ENCODE measurements around the gene FILIP1.
"Not testable (repeated sequence)": the region's sequence is repeated elsewhere in the genome, so short reads cannot be mapped to it uniquely, and the experiment has no call there.

Gene FILIP1

DNA sequence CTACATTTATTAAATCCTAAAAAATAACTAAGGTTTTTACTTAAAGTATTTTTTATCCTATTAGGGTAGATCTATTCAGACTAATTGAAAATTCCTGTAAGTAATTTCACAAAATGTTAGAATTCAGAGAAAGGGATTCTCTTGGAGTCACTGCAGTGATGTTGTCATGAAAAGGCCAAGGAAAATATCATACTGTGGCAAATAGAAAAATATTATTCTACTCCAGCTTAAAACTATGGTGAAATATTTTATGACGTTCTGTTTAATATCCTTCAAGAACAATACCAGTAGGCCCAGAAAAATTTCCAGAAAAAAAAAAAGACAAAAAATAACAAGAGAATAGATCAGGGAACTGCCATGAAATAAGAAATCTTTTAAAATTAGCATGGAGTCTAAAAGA lies 73.6 kb downstream of the FILIP1 start:
- no peak for DNase-seq (ENCODE audit: low read depth in 3 of 3)

DNA sequence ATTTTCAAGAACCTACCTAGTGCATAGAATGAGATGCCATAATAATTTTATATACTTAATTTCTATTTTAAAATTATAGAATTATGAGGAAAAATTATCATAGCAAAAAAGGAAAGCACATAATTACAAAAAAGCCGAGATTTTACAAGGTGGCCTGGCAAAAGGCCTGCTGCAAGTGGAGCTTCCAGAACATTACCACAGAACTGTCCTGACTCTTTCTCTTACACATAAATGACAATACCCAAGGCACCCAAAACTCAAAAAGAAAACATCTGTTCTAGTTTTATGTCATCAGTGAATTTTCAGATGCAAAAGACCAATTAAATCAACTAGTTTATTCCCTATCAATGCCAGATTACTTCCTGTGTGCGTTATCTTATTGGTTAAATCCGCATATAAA lies 74.2 kb downstream of the FILIP1 start:
- DNase-seq (ENCODE audit: low read depth in 3 of 3), result no peak

DNA sequence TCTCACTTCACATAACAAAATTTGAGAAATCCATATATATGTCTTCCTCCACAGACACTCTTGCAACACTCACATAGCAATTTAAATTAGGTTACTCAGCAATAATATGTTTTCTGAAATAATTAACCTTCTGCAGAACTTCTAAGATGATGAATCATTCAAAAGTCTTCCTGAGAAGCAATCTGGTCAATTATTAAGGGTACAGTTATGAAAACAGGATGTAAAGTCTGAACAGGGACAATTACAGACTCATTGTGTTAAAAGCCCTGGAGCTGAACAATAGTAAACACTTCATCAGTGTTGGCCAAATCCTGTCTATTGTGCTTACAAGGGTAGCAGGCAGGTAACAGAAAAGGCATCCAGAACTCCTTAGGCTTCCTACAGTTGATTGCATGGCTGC lies 75.4 kb downstream of the FILIP1 start:
- DNase-seq (ENCODE audit: low read depth in 3 of 3), result no peak

DNA sequence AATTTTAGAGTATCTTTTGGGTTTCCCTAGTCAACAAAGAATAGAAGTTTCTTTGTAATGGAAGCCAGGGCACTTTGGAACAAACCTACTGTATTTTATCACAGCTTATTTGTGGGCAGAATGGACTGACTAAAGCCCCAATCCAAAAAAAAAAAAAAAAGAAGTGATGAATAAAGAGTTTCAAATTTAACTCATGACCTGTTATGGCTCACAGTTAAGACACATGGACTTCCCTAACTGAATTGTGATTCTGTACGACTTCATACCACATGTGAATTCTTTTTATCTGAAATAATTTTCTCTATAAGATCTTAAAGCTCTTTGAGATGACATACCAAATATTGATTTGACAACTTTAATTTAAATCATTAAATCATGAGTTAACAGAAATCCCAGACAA lies 77.2 kb downstream of the FILIP1 start:
- no peak for DNase-seq (ENCODE audit: low read depth in 3 of 3)

DNA sequence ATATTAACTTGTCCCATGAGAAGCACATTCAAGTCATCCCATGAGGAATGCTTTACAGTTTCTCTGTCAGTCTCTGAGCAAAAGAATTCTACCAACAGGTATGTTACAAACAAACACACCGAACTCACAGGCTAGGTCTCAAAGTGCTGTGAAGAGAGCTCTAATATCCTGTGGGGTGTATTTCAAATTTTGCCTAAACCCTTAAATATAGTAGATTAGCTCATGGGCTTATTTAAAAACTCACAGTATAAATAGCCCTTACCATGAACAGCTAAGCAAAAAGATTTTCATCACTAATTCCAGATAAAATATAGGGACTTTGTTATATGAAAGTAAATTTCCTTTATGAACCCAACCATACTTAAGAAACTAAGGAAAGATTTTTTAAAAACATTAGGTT lies 77.8 kb downstream of the FILIP1 start:
- no peak for DNase-seq (ENCODE audit: low read depth in 3 of 3)

DNA sequence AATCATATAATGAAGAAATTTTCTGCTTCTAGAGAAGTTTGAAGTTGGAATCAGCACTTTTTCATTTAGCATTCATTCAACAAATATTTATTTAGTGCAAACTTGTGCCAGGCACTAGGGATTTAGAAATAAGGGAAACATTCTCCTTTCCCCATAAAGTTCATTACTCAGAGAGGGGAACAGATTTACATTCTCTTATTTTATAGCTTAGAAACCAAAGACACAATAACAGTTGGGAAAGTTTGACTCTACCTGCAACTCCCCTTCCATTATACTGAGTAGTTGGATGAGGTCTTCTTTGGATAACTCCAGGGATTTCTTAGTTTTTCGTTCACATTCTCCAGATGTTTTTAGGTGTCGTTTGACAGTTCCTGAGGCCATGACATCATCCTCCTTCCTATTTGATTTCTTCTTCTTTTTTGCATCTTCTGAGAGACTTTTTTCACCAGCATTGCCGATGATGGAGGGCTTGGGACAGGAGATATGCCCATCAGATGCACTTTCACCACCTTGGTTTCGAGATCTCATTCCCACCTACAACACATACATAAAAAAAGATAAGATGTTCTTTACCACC lies 79.1 kb downstream of the FILIP1 start:
- no peak for DNase-seq (ENCODE audit: low read depth in 3 of 3)

DNA sequence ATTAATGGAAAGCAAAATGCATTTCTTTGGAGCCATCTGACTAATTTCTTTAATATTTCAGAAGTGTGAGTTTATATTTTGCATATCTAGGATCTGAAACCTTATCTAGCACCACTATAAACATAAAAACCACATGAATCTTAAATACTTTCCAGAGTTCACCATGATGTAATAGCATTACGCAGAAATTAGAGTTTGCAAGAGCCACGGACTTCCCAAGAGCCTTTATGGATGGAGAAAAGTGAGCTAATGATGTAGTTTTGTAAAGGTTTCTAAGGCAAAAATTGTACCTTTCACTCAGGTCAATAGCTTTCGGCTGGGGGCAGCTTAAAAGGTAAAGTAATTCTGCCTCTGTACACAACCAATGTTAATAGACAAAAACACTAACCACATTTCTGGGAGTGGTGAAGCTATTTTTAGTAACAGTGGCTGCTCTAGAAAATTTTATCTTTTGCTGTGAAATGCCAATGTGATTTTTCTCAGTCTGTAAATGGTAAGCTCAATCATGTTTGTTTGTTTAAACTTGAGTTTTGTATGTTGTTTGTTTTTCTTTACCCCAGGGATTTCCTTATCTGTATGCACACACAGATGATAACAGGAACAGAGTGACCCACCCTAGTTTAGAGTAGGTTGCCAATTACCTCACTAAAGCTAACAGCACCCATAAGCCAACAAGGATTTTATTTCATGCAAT lies 80.5 kb downstream of the FILIP1 start:
- no peak for DNase-seq (ENCODE audit: low read depth in 3 of 3)

DNA sequence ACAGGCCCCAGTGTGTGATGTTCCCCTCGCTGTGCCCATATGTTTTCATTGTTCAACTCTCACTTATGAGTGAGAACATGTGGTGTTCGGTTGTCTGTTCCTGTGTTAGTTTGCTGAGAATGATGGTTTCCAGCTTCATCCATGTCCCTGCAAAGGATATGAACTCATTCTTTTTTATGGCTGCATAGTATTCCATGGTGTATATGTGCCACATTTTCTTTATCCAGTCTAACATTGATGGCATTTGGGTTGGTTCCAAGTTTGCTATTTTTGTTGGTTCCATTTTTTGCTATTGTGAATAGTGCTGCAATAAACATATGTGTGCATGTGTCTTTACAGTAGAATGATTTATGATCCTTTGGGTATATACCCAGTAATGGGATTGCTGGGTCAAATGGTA lies 83.0 kb downstream of the FILIP1 start:
- not testable (repeated sequence) for DNase-seq (ENCODE audit: low read depth in 3 of 3)

DNA sequence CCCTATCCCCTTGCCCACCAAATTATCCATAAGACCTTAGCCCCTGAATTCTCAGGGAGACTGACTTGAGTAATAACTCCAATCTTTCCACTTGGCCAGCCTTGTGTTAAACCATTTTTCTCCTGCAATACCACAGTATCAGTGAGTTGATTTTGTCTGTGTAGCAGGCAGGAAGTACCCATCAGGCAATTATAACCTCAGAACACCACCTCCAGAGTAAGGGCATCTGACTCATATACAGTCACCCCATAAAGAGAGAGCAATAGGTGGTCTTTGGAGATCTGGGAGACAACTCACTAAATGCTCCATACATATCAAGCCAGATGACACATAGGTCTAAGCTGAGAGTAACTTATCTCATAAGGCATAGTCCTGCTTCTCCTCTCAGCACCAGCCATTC lies 83.7 kb downstream of the FILIP1 start:
- DNase-seq (ENCODE audit: low read depth in 3 of 3), result no peak

DNA sequence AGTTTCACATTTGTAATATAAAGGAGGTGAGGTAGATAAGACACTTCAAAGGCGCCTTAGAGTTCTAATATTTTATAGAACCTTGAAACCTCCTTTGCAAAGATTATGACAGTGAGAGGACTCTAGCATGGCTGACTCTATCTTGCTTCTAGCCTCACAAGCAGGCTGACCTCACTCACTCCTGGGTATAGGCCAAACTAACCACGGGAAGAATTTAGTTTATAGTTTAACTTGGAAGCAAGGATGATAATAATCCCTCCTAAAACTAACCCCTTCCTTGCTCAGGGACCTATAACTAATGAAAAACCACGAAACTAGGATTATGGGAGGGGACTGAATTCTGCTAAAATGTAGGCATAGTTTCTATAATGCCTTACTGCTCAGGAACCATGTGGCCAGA lies 84.3 kb downstream of the FILIP1 start:
- no peak for DNase-seq (ENCODE audit: low read depth in 3 of 3)

DNA sequence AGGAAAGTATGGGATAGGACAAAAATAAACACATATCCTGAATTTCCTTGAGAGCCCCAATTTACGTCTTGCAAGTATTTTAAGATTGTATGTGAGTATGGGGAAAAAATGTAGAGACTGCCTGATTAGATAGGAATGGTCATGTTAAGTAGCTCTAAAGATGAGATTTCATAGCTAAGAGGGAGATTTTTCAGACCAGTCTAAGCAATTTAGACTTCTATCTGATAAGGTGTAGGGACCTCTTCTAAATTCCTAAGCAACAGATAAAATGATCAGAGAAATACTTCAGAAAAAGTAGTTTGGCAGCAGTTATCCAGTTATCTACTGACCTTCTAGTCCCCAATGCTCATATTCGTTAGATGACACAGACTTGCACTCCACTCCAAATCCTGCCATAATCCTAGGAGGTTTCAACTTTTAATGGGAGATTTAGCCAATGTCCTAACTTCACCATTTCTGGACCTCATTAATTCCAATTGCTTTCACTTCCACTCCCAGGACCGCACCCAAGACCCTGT lies 90.0 kb downstream of the FILIP1 start:
- DNase-seq (ENCODE audit: low read depth in 3 of 3), result no peak

DNA sequence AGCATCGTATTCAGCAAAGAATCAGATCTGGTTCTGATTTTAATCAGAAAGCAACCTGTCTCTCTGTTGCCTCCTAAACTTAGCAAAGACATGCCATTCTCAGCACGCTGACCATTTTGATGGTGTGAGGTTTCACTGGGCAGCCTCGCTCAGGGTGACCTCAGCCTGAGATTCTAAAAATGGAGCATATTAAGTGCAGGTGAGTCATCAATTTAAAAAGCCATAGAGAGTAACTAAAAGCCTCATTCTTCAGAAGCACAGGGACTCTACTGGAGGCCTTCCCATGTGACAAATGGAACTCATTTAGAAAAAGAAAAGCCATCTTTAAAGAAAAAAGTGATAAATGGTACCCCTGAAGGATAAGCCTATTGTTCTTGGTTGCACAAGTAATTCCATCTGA lies 91.3 kb downstream of the FILIP1 start:
- DNase-seq (ENCODE audit: low read depth in 3 of 3), result no peak

DNA sequence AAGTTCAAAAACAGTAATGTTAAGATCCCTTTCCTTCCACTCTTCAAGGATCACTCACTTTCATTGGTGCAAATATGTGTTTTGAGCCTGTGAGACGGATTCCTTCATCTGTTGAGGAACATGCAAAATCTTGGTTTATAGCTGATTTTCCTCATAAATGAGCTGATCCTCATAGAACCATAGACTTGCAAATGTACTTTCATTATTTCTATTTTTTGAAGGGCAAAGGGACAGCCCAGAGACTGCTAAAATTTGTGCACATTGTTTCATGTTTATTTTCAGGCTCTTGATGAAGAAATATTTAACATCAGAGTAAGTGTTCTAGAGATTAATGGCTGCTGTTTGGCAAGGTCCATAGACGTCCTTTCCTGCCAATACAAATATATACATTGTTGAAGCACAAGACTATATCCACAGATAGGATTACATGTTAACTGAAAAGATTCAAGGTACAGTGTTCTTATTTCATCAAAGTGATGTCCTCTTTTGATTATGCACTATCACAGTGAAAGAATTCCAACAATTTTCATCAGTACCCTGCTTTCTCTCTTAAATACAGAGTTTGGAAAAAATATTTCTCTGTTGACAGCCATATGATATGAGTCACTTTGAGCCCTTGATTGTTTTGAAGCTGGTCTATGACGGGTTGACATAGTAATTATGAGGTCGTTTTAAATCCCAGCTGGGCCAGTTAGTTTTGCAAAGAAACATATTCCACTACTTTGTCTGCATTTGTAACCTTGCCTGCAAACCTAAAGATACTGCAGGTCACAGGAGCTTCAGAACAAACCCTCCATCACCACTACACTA lies 95.7 kb downstream of the FILIP1 start:
- DNase-seq (ENCODE audit: low read depth in 3 of 3), result no peak

DNA sequence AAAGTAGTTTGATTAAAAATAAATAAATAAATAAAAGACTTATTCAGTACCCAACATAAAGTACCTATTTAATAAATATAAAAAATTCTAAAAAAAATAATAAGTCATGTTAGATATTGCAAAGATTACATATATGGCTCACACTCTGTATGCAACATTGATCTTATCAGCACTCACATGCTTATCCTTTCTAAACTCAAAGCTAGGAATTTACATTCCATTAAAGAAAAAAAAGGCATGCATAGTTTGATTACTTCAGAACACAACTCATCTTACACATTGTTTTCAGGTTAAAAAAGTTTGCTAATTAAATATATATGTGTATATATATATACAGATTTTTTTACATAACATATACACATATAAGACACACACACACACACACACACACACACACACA lies 96.4 kb downstream of the FILIP1 start:
- no peak for DNase-seq (ENCODE audit: low read depth in 3 of 3)

DNA sequence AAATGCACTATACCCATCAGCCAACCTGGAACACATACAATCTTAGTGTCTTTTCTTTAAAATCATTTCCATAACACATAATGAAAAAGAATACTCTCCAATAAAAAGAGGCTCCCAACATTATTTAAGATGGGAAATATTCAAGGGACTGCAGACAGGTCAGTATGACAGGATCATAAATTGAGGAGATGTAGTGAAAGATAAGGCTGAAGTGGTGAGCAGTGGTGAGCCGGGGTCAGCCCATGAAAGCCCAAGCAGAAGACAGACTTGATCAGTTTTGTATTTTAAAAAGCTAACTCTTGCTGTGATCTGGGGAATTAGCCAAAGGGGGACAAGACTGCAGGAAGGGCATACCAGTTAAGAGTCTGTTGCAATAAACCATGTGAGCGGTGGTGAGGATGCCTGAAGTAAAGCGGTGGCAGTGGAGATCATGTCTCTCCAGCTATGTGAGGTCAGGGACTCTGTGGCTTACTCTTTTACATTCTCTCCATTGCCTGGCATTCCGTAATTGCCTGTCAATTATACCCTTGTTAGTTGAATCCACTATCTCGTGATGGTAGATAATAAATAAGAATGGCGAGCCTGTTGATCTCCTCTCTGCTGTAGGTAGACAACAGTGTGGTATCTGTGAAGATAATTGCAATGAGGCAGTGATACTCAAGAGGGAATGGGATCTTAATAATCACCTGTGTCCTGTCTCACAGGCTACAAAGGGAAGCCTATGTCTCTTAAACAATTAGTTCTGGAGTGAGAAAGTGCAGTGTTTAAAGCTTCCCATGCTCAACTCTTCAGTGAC lies 97.4 kb downstream of the FILIP1 start:
- no peak for DNase-seq (ENCODE audit: low read depth in 3 of 3)

DNA sequence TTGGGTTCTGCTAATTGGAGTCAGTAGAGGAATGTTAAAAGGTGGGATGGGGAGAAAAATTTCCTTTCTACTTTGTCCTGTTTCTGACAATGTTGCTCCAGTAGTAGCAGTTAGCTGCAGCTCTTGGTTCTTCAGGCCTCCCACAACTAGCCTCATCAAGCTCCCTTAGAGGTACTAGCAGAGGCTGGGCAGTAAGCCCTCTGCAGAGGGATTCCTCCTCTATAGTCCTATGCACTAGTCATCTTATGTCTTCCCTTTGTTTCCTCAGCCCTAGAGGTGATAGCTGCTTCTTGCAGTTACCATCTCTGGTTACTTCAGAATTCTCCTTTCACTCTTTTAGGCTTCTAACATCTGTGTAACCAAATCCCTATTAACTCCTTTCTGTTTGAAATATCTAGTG lies 99.8 kb downstream of the FILIP1 start:
- DNase-seq (ENCODE audit: low read depth in 3 of 3), result no peak

DNA sequence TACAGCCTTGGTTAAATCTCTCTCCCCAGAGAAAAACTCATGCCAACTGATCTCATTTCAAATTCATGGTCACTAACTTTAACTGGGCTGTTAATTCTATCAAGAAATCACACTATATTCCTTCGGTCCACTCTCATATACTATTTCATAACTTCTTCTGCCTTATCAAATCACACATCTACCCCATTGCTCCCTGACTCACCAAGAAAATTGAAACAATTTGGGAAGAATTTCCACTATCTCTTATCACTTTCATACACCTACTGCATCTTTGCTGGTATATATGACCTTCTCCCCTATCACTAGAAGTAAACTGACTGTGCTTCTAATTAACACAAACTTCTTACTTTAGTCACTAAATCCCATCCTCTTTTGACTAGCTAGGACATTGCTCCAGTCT lies 102.3 kb downstream of the FILIP1 start:
- DNase-seq (ENCODE audit: low read depth in 3 of 3), result no peak

DNA sequence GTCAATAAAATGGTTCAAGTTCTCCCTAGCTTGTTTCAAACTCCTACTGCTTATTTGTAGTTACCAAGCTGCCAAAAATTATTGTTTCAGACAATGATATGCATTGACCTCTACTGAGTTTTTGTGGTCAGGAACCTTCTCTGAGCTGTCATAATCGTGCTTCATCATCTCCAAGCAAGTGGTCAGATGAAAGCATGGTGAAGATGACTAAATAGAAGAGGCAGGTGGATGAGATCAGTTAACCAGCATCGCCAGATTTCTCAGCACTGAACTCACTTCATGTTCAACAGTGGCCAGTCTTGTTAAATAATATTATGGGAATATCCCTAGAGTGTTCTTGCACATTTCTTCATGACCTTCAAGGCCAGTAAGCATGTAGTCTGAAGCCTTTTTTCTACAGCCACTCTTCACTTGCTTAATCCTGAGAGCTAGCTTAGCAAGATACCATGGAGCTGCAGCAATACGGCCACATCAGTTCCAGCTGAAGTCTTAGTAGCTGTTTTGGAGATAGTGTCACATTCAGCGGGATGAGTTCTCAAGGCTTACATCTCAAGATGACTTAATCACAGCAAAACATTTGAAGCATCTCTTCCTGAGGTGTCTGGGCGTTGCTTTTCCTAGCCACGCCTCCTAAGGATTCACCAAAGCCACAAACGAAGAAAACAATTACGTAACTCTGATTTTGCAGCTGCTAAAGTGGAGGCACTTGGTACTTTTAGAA lies 107.4 kb downstream of the FILIP1 start:
- no peak for DNase-seq (ENCODE audit: low read depth in 3 of 3)

DNA sequence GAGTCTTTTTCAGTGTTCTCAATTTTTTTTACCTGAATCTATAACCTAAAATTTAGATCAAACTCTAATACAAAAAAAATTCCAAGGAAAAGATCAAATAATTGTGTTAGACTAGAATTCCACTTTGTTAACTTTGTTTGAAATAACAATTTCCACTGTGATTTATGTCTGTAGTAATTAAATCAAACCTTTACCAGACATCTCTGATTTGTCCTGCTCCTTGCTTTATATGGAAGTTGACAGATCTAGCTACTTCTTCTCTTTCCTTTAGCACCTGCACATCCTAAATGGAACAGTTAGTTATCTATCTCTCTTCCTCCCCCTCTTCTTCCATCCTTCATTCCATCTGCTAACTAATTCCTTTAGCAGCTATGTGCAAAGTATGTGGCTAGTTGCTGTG lies 109.5 kb downstream of the FILIP1 start:
- DNase-seq (ENCODE audit: low read depth in 3 of 3), result no peak

DNA sequence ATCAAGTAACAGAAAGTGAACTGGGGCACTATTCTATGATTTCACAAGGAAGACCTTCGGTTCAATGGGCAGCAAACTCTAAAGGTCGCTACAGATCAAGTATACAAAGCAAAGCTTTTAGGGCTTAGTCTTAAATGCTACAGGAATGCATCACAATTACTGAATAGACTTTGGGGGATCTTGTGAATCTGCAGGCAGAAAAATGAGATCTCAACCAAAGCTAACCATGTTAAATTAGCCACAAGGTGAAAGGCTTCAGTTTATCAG lies 111.0 kb downstream of the FILIP1 start:
- DNase-seq (ENCODE audit: low read depth in 3 of 3), result no peak

DNA sequence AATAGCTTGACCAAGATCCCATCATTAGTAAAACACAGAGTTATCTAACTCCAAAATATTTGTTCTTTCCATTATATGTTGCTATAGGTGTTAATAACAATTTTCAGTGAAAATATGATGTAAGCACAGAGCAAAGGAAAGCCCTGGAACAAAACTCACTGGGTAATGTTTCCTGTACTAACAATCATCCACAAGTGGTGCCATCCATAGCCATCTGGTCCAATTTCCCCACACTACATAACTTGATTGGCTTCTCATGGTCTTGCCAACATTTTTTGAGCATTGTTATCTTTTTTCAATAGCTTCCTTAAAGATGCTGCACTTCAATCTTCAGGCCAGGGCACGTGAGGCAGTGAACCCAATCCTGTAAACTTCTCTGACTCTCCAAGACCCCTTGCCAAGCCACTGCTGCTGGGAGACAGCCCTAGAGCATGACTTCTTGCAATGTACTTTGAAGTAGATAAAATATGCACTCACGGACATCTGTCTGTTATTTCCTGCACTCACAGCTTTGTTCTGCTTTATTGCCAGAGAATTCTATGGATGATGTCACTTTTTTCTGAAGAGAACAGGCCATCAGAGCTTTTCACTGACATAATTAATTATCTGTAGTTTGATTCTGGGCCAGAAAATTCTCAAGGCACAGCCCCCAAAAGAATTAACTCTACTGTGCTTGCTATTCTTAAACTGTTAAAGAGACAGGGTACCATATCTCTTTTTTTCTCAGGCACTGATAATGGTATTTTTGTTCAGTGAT lies 111.5 kb downstream of the FILIP1 start:
- no peak for DNase-seq (ENCODE audit: low read depth in 3 of 3)

Measured in stimulated activated CD4-positive, alpha-beta T cell treated with anti-CD3 and anti-CD28 coated beads, TNF-alpha, amount 100 ng/mL, for 48 hours (primary cell).